Activated naive CD8-positive, alpha-beta T cell treated with anti-CD3 and anti-CD28 coated beads, Interleukin-2, amount 50 U/mL, for 16 hours (primary cell): ENCODE data around the gene HCCS.

ENCODE experiments used
- DNase-seq: peaks from one replicate; pipeline ENCODE4 v3.0.0-alpha.2; 2020; ENCODE audit warnings: low read depth, low spot score

Gene HCCS

DNA sequence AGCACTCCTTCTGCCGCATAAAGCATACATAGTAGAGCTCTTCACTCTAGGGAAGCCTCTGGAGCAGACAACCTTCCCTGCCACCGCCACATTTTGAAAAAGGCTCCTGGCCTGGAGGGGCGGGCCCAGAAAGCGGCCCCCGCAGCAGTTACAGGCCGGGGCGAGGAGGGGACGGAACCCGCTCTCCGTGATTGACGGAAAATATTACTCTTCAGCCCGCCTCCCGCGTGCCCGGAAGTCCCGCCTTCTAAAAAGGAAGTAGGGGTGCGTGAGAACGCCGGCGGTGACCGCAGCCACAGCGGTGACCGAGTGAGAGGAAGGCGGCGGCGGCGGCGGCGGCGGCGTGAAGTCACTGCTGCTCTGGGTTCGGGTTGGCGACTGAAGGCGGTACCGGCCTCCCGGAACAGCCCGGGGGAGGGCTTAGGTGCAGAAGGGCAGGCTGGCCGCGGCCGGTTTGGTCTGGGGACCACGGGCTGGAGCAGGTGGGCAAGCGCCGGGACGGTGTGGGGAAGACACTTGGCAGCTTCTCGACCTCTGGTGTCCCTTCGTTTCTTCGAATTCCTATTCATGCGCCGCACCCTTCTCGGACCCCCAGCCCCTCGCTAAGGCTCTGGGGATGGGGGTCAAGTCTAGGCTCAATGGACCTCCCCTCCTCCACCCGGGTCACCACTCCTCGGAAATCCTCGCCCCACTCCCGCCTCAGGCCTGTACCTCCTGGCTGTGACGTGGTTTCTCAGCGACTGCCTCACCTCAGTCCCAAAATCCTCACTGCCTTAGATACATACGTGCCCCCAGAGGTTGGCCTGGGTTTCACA, at the start of gene HCCS:
TSS of gene HCCS (plus strand) at position 296 of the 815 bp plus-strand sequence. CDS start 729 bp downstream, outside the sequence.
- peak; percentile 56 for DNase-seq

DNA sequence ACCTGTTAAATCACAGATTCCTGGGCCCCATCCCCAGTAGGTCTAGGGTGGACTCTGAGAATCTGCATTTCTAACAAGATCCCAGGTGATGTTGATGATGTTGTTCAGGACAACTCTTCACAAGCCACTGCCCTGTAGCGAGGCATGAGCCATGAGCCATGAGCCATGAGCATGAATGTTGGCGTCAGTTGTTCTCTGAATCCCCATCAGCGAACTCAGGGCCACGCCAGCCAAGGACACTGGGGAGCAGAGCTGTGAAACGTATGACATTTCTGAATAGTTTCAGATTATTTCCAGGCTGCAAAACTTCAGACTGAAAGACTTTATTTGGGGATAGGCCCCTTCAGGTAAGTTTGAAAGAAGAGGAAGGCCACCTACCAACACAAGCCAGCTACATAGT, 46.9 kb upstream of the HCCS start:
- no peak for DNase-seq

DNA sequence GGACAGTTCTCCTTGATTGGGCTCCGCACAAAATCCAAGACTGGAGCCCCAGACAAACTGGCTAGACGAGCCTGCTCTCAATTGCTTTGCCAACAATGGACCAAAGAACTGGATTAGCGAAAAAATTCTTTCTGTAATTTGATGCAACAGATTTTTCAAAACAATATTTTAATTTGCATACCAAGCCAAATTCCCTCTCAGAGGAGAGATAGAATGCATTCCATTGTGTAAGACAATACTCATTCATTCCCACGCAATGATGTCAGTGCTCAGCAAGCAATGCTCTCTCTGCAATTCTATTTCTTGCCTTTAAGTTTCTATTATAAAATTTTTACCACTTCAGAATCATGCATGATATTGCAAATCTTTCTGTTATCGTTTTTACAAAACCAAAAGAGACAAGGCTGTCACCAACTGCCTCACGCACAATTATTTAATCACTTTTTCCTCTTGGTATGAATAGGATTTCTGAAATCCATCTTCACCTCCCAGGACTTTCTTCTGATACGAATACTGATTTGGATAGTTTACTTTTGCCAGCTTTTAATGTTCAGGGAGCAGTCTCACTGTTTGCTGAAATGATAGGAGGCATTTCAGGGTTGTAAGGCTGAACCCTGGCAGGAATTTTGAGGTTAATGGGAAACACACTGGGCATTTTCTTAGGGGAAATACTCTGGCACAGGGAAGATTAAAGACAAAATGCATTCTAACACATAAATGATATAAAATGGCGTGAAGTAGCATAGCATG, 46.1 kb upstream of the HCCS start:
- DNase-seq: no peak

DNA sequence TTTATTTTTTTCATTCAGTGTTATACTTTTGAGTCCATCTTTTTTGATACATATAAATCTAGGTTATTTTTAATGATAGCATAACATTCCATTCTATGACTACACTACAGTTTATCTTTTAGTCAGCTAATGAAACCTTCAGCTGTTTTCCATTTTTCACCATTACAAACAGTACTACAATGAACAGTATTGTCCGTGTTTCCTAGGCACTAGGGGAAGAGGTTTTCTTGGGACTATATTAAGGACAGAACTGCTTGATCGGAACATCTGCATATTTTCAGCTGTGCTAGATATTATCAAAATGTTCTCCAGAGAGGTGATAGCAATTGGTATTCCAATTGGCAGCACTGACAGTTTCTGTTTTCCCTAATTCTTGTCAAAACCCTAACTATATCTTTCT, 44.3 kb upstream of the HCCS start:
- no peak for DNase-seq

DNA sequence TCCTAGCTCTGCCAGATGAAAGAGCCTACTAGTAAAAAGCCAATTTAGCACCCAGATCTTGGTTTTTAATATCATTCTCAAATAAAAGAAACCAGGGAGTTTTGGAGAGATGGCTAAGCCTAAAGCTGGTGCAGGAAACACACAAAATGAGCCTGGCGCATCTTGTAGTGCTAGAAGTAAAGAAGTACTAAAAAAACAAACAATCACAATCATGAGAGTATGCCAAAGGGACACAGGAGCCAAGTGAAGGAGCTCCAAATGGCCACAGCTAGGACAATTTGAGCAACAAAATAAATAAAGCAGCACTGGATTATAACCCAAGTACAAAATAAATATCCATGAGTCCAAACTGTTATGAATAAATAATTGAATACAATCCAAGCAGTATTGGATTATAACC, 37.8 kb upstream of the HCCS start:
- no peak for DNase-seq

DNA sequence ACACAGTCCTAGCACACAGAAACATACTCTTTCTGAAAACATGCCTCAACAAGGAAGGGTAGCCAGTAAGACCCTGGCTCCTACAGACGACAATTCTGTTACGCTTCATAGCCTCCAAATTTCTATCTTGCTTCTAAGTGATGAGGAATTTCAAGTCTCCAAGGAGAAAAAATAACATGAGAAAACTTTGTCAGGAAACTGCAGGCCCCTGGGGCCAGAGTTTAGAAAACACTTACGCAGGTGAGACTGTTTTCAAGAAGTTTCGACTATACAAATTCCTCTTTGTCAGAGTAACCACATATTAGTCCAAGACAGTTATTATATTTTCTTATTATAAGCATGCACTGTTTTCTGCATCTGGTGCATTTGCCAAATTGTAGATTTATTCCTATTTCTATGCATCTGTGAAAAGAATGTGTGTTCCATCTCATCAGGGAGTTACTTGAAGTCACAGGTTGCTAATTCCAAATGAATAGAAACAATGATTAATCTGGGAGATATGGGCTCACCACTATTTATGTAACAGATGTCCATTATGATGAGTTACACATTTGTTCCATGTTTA, 30.3 kb upstream of the HCCS start:
- DNase-seq: no peak

DNA sequence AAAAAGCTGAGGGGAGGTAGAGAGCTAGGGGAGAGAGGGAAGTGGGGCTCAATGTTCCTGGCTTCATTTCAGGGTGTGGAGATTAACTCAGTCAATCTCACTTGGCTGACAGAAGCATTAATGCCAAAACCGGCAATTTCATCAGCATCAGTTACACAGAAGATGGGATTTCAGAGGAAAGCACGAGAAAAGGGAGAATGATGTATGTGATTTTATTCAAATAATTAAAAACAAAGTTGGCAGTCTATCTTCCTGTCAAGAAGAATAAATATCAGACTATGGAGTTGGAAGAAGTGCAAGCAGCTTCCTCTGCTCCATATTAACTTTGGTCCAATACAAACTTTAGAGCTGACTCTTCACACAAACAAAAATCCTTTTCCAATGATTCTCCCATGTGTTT, 29.6 kb upstream of the HCCS start:
- DNase-seq: no peak

DNA sequence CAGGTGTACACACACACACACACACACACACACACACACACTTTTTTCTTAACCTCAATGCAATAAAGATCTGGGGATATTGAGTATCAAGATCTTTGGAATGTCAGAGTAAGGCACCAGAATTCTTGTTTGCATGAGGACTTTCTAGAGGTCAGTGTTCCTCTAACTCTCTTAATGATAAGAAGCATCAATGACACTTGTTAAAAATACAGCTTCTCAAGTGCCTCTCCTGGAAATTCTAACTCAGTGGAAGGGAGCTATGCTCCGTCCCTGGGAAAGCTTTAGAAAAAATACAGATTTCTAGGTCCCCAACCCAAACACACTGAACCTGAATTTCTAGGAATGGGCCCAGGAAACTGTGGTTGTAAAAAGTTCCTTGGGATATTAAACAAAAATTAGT, 25.8 kb upstream of the HCCS start:
- DNase-seq: no peak

DNA sequence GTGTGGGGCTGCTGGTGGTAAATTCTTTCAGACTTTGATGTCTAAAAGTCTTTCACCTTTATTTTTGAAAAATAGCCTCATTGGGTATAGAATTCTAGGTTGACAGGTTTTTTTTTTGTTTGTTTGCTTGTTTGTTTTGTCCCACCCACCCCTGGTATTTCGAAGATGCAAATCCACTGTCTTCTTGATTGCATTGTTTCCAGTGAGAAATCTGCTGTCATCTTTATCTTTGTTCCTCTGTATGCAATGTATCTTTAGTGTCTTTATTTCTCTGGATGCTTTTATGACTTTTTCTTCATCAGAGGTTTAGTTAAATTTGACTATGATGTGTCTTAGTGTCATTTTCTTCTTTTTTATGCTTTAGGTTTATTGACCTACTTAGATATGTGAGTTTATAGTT, 21.3 kb upstream of the HCCS start:
- no peak for DNase-seq

DNA sequence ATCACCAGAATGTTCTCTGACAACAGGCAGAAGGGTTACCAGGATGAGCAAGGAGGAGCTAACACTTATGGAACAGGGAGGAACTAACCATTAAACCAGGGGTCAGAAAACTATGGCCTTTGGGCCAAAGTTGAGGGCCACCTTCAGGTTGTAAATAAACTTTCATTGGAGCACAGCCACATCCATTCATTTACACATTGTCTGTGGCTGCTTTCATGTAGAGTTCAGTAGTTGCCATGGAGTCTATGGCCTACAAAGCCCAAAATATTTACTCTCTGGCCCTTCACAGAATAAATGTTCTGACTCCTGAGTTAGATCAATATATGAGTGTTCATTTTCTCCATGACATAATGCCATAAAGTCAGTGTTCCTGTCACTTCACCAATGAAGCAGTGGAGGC, 13.2 kb upstream of the HCCS start:
- no peak for DNase-seq

DNA sequence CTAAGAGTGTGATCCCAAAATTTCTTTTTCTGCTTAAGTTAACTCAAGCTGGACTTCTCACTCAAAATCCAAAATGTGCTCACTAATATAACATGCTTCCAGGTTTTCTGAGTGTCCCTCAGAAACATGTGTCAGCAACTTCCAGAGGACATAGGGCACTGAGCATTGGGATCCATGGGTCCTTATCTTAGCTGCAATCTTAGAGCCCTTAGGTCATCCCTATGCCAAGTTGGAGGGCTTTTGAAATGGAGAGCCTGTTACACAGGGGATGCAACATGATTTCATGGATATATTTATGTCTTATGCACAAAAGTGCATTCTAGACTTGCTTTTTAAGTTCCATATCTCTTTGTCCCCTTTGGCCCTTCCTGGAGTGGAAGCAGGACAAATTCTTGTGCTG, 11.7 kb upstream of the HCCS start:
- DNase-seq: no peak

DNA sequence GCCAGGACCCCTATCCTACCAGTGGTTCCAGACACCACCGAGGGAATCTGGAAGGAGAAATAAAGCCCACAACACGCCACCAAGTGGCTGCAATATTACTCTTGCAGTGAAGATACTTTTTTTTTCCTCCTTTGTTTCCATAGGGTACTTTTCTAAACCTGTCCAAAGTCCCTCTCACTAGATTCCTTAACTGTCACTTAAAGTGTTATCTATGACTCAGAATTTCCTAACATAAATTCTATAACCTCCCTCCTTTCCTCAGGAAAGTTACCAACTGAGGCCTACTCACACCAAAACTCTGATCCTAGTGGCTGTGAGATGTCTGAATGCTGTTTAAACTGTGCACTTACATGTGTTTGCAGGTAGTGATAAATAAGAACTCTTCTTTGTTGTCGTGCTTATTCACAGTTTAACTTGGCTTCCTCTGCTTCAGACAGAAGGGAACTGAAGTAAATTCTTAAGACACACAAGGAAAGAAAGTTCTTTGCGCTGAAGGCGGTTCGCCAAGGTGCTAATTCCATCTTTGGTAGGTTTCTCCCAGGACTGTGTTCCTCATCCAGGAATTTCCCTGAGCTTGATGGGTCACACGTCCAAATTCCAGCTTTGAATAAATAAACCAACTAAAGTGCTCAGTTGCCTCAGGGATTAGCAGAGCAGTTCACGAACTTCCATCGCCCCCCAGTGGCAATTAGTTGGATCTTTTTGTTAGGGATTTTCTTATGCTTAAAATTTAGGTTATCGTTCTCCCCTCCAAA, 10.7 kb upstream of the HCCS start:
- no peak for DNase-seq

DNA sequence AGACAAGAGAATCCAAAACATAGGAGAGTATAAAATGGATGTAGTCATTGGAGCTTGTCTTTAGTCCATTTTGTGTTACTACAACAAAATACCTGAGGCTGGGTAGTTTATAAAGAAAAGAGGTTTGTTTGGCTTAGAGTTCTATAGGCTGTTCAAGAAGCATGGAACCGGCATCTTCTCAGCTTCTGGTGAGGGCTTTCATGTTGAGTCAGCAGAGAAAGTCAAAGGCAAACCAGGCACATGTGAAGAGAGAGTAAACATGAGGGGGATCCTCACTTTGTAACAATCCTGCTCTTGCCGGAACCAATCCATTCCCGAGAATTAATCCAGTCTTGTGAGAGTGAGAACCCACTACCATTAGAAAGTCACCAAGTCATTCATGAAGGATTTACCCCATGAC, 8.1 kb upstream of the HCCS start:
- no peak for DNase-seq

DNA sequence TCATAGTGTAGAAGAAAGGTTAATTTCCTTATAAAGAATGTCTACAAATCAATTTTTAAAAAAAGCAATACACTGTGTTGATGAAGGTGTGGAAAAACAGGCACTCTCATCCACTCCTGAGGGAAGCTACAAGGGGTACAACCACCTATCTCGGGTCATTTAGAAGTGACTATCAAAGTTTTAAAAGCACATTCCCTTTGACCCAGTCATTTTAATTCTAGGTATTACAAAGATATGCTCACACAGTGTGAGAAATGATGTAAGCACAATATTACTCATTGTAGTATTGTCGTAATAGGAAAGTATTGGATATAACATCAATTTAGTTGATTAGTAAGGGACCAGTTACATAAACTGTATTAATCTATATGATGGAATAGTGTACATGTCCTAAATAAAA, 7.4 kb upstream of the HCCS start:
- DNase-seq: no peak

DNA sequence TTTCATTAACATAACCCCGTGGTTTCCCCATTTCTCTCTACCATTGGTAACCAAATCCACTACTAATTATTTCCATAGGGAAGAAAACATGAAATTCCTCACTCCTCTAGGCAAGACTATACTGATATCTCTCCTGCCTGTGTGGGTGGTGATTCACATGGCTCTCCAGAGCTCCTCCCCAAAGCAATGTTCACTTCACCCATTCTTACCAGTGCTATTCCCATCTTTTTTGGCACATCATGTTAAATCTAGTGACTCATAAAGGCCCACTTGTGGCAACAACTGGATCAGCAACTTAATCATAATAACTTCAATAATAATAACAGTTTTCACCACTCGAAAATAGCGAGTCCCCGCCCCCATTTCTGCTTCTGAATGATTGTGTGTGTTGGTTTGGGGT, 6.1 kb upstream of the HCCS start:
- DNase-seq: no peak

DNA sequence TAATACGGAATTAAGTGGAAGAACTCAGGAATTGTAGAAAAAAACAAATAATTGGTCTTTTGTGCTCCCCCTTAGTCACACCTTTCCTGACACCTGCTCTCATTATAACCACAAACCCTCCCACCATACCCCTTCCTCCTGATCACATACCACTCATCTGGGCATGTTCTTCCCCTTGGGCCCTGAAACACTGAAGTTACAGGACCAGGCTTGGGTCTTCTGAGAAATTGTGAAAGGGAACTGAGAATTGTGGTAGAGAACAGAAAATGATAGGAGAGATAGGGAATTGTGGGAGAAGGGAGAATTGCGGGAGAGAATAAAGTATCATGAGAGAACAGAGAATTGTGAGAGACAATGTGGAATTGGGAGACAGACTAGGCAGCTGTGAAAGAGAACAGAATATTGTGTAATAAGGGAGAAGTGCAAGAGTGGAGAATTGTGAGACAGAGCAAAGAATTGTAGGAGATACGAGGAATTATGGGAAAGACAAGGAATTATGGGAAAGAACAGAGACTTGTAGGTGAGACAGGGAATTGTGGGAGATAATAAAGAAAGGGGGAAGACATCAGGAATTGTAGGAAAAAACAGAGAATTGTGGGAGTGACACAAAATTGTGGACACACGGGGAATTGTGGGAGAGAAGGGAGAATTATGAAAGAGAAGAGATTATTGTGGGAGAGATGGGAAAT, 2.7 kb upstream of the HCCS start:
- no peak for DNase-seq

DNA sequence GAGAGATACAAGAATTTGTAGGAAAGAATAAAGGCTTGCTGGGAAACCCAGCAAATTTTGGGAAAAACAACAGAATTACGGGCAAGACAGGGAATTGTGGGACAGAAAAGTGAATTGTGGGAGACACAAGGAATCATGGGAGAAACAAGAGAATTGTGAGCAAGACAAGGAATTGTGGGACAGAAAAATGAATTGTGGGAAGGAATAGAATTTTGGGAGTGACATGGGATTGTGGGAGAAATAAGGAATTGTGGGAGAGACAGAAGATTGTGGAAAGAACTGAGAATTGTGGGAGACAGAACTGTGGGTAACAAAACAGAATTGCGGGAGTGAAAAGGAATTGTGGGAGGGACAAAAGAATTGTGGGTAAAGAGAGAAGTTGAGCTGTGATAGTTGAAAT, 1.2 kb upstream of the HCCS start:
- no peak for DNase-seq

DNA sequence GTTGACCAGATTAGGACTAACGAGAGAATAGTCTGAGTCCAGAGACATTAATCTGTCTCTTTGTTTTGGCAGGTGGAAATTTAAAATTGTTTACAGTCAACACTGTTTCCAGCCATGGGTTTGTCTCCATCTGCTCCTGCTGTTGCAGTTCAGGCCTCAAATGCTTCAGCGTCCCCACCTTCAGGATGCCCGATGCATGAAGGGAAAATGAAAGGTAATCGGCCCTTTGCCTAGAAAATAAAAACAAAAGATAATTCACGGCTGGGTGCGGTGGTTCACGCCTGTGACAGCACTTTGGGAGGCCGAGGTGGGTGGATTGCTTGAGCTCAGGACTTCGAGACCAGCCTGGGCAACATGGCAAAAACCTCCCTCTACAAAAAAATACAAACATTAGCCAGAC, 815 bp downstream of the HCCS start:
- DNase-seq: no peak

DNA sequence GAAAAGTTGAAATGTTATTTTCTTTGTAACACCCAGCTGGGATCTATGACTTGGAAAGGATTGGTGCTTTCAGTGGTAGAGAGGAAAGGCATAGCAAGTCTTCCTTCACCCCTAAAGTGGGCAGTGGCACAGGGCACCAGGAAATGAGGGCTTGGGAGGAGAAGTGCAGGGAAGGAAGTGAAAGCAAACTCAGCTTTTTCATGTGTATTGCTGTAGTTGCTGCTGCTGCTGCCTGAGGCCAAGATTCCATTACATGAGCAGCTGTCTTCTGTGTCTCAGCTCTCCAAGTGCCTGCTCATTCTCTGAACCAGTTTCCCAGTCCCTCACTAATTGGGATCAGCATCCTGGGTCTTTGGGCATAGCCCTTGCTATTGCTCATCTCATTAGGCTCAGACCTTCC, 2.6 kb downstream of the HCCS start:
- no peak for DNase-seq

DNA sequence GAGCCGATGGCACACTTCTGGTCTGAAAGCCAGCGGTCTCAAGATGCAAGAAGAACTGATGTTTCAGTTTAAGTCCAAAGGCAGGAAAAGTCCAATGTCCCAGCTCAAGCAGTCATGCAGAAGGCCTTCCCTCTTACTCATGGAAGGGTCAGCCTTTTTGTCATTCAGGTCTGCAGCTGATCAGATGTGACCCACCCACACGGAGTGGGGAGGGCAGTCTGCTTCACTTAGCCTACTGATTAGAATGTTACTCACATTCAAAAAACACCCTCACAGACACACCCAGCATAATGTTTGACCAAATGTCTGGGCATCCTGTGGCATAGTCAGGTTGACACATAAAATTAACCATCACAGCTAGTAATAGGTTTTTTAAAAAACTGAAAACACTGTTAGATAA, 6.6 kb downstream of the HCCS start:
- no peak for DNase-seq

DNA sequence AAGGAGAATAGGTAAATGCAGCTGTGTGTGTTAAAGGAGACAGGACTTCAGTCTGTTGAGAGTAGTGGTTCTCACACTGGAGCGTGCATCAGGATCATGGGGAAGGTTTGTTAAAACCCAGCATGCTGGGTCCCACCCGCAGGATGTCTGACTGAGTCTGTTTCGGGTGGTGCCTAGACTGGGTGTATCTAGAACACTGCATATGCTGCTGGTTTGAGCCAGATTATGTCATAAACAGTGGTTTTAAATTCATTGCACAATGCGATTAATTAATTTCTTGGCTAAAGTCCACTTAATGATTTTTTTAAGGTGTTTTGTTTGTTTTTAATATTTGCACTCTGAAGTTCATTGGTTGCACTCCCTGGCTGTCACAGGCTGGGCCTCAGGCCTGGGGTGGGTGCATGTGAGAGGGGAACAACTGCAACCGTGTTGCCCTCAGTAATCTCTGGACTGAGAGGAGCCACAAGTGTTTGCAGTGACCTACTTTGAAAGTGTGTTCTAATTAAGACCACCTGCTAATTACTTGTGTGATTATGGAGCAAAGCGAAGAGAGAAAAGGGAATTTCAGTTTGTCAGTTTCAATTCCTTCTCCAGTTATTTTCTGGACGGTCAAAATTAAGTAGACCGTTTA, 8.3 kb downstream of the HCCS start:
- no peak for DNase-seq
